ENCODE measurements around the gene GCM1.

DNA sequence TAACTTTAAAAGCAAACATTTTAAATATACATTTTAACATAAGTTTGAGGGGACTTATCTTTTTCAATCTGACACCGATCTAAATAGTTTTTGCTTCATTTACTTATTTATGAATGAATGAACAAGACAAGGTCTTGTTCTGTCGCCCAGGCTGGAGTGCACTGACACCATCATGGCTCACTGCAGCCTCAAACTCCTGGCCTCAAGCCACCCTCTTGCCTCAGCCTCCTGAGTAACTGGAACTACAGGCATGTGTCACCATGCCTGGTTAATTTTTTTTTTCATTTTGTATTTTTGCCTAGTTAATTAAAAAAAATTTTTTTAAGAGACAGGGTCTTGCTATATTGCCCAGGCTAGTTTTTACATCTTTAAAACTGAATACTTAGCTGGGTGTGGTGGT, 58.1 kb downstream of the GCM1 start:
- TF ChIP-seq, protein P1, sequence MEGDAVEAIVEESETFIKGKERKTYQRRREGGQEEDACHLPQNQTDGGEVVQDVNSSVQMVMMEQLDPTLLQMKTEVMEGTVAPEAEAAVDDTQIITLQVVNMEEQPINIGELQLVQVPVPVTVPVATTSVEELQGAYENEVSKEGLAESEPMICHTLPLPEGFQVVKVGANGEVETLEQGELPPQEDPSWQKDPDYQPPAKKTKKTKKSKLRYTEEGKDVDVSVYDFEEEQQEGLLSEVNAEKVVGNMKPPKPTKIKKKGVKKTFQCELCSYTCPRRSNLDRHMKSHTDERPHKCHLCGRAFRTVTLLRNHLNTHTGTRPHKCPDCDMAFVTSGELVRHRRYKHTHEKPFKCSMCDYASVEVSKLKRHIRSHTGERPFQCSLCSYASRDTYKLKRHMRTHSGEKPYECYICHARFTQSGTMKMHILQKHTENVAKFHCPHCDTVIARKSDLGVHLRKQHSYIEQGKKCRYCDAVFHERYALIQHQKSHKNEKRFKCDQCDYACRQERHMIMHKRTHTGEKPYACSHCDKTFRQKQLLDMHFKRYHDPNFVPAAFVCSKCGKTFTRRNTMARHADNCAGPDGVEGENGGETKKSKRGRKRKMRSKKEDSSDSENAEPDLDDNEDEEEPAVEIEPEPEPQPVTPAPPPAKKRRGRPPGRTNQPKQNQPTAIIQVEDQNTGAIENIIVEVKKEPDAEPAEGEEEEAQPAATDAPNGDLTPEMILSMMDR (conservative IDR thresholded peaks at IDR 0.05; ENCODE audit: low read depth, low read length) = no peak
- no peak for TF ChIP-seq EZH2 (IDR thresholded peaks at IDR 0.05; ENCODE audit: borderline replicate concordance, low read depth, low read length, poor library complexity, severe bottlenecking)
